ENCODE measurements around the gene MICU1. TPM values are rescaled to one million over a fixed set of nuclear protein-coding genes. Genes with fewer than 3 reads are reported as not detected.

MICU1 gene
- total and polyA plus RNA-seq, 8 donors, result 25.9 to 212 (median 42.4) TPM

DNA sequence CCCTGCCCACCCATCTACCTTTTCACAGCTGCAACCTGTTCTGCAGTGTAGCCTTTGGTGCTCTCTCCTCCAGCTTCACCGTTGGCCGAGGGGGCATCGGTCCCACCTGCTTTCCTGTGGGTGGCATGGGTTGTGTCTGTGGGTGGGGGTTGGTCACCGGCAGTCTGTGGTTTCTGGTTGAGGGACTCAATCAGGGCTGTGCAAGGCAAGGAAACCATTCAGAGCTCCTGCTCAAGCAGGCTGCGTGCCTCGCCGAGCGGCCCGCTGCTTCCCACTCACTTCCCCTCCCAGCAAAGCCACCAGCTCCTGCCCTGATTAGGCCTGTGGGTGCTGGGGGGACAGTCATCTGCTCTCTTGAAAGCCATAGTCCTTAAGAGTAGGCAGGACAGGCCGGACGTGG, 280.9 kb downstream of the MICU1 start:
- Histone ChIP-seq H3K36me3 (peaks cover 43 to 84% (median 82%) of the 10 kb centered on the region in 4 donors), H3K9me3 (no peaks in the 10 kb centered on the region), H3K27me3 (no peaks in the 10 kb centered on the region), H3K4me1 (peaks cover 8 to 21% (median 10%) of the 10 kb centered on the region in 4 donors), H3K4me3 (no peak overlapping the region), H3K27ac (no peak overlapping the region)
- intact Hi-C loops (cut with DNase I; ENCODE audit: low total_unique reads), result no loop called here
- no peak for DNase-seq
- TF ChIP-seq, protein P1, sequence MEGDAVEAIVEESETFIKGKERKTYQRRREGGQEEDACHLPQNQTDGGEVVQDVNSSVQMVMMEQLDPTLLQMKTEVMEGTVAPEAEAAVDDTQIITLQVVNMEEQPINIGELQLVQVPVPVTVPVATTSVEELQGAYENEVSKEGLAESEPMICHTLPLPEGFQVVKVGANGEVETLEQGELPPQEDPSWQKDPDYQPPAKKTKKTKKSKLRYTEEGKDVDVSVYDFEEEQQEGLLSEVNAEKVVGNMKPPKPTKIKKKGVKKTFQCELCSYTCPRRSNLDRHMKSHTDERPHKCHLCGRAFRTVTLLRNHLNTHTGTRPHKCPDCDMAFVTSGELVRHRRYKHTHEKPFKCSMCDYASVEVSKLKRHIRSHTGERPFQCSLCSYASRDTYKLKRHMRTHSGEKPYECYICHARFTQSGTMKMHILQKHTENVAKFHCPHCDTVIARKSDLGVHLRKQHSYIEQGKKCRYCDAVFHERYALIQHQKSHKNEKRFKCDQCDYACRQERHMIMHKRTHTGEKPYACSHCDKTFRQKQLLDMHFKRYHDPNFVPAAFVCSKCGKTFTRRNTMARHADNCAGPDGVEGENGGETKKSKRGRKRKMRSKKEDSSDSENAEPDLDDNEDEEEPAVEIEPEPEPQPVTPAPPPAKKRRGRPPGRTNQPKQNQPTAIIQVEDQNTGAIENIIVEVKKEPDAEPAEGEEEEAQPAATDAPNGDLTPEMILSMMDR (IDR thresholded peaks at IDR 0.05), result no peak
- no peak for TF ChIP-seq POLR2AphosphoS5 (IDR thresholded peaks at IDR 0.05)
- TF ChIP-seq POLR2A (IDR thresholded peaks at IDR 0.05), result no peak
- no peak for TF ChIP-seq EP300 (IDR thresholded peaks at IDR 0.05)
- 80 to 90% (median 82%) methylated on average over 9 to 11 of the region's 11 CpGs for WGBS, 5 donors

DNA sequence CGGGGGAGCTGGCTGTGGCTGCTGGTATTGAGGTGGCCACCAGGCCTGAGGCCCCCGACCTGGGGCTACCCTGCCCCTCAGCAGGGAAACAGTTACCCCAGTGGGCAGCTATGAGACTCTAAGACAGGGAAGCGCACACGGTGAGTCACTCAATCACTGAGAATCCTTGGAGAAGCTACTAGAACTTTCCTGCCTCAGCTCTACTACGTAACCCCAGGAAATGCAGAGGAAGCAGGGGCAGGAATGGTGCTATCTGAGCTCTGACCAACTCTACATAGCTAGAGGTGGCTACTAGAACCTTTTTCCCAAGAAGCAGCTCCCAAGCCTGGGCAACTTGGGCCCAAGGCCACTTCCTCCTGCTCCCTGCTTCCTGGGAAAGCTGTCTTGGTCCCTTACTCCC, 283.0 kb downstream of the MICU1 start:
- intact Hi-C loops (cut with DNase I; ENCODE audit: low total_unique reads), result no loop called here
- DNase-seq, result no peak
- Histone ChIP-seq H3K27me3 (no peaks in the 10 kb centered on the region), H3K36me3 (peaks cover 55 to 84% (median 82%) of the 10 kb centered on the region in 4 donors), H3K4me3 (no peak overlapping the region), H3K9me3 (no peaks in the 10 kb centered on the region), H3K27ac (no peak overlapping the region), H3K4me1 (peaks cover 8 to 16% (median 9%) of the 10 kb centered on the region in 4 donors)
- TF ChIP-seq, protein P1 (IDR thresholded peaks at IDR 0.05), result no peak
- no peak for TF ChIP-seq EP300 (IDR thresholded peaks at IDR 0.05)
- TF ChIP-seq POLR2AphosphoS5 (IDR thresholded peaks at IDR 0.05), result no peak
- no peak for TF ChIP-seq POLR2A (IDR thresholded peaks at IDR 0.05)
- 89 to 100% (median 95%) methylated on average over 2 to 5 of the region's 5 CpGs for WGBS, 5 donors

DNA sequence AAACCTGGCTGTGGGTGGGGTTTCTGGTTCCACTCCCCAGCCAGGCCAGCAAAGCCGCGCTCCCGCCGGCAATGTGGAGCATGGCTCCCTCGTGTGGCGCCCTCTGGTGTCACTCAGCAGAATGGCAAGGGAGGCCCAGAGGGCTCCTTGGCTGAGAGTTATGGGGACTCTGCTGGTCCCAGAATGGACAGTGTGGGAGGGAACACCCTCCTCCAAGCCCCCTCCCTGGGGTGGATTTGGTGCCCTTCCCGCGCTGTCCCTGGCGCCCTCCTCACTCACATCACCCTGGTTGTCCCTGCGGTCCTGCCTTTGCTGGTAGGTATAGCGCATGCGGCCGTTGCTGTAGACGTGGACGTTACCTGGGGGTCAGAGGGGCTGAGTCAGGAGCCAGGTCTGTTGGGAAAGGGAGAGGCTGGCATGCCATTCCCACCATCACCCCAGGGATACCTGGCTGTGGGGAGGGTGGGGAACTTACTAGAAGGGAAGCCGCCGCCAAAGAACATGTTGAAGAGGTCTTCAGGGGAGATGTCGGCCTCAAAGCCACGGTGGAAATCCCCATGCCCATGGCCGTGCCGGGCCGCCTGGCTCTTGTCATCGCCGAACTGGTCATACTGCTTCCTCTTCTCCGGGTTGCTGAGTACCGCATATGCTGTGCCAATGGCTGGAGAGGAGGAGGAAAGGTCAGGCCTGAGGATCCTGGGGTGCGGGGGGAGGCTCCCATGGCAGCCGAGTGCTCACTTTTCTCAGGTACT, 285.2 kb downstream of the MICU1 start:
- intact Hi-C loops (cut with DNase I; ENCODE audit: low total_unique reads), result no loop called here
- H3K36me3 ChIP-seq, result peaks cover 60 to 95% (median 90%) of the 10 kb centered on the region in 4 donors
- TF ChIP-seq, protein P1 (IDR thresholded peaks at IDR 0.05), result peak in 5 of 7 experiments; percentile 74 to 98 (median 90)
- TF ChIP-seq POLR2AphosphoS5 (IDR thresholded peaks at IDR 0.05), result peak in 2 of 3 donors; percentile 28 to 55
- no peak for TF ChIP-seq POLR2A (IDR thresholded peaks at IDR 0.05)
- TF ChIP-seq EP300 (IDR thresholded peaks at IDR 0.05), result no peak

DNA sequence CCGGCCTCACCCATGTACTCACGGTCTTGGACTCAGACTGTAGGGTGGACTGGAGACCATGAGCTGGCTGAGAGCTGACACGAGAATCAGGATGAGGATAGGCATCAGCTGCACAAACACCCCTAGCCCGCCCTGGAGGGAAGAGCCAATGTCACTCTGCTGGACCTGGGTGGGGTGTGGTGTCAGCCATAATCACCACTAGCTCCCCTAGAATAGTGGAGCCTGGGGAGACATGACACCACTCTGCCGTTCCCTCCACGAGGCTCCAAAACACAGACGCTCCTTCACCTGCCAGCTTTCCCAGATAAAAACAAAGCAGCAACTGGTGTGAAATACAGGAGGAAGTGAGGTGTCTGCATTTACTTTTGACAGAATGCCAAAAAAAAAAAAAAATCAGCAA, 287.7 kb downstream of the MICU1 start:
- Histone ChIP-seq H3K27me3 (no peaks in the 10 kb centered on the region), H3K4me1 (peaks cover 47 to 58% (median 49%) of the 10 kb centered on the region in 4 donors), H3K36me3 (peaks cover 49 to 87% (median 75%) of the 10 kb centered on the region in 4 donors), H3K4me3 (no peak overlapping the region), H3K27ac (peak overlapping the region in 1 of 5 donors; percentile 7), H3K9me3 (no peaks in the 10 kb centered on the region)
- intact Hi-C loops (cut with DNase I; ENCODE audit: low total_unique reads), result loop anchor here (10.0 kb wide), 1 partner anchor 123 kb away; the partner anchor contains the start of genes ANAPC16 and ASCC1
- TF ChIP-seq EP300 (IDR thresholded peaks at IDR 0.05) (no peak), POLR2A (IDR thresholded peaks at IDR 0.05) (no peak), POLR2AphosphoS5 (IDR thresholded peaks at IDR 0.05) (no peak)
- TF ChIP-seq, protein P1 (IDR thresholded peaks at IDR 0.05), result no peak
- no peak for DNase-seq
- 63 to 85% (median 71%) methylated on average over 7 of the region's 7 CpGs for WGBS, 5 donors

More for the DNA sequence above, 285.2 kb downstream of the MICU1 start:
- H3K27ac ChIP-seq, result peak overlapping the region in 2 of 5 donors; percentile 18 to 45
- H3K27me3 ChIP-seq, result no peaks in the 10 kb centered on the region
- 54 to 64% (median 56%) methylated on average over 25 to 28 of the region's 28 CpGs for WGBS, 5 donors
- H3K4me3 ChIP-seq, result no peak overlapping the region
- no peaks in the 10 kb centered on the region for H3K9me3 ChIP-seq
- peak; percentile 75 to 83 for DNase-seq
- H3K4me1 ChIP-seq, result peaks cover 22 to 33% (median 24%) of the 10 kb centered on the region in 4 donors
